Smooth muscle cell (in vitro differentiated cells): ENCODE measurements around the gene HBD. TPM values are rescaled to one million over a fixed set of nuclear protein-coding genes. Genes with fewer than 3 reads are reported as not detected.

ENCODE experiments used
- DNase-seq: peaks from one replicate; lab custom pipeline; 2025; ENCODE audit not compliant: unreplicated experiment; lab: John Stamatoyannopoulos, UW
- H2AFZ ChIP-seq: fragments of 200-600 bp; sonication (generic); 2 replicates; pipeline ENCODE4 v1.6.0; 2016; ENCODE audit warnings: antibody characterized with exemption, low read depth, mild to moderate bottlenecking
- H3F3A ChIP-seq: fragments of 200-600 bp; sonication (generic); 2 replicates; pipeline ENCODE4 v1.6.0; 2017; ENCODE audit warnings: antibody characterized with exemption, low read depth
- H3K27ac ChIP-seq: fragments of 200-600 bp; sonication (generic); 2 replicates; pipeline ENCODE4 v1.5.1; 2016; ENCODE audit warnings: low read depth, mild to moderate bottlenecking
- H3K27me3 ChIP-seq: fragments of 200-600 bp; sonication (generic); 2 replicates; pipeline ENCODE4 v1.6.1; 2016; ENCODE audit warnings: low read depth, mild to moderate bottlenecking
- H3K36me3 ChIP-seq: fragments of 200-600 bp; sonication (generic); 2 replicates; pipeline ENCODE4 v1.5.1; 2016; ENCODE audit warnings: low read depth
- H3K4me1 ChIP-seq: fragments of 200-600 bp; sonication (generic); 2 replicates; pipeline ENCODE4 v1.5.1; 2016; ENCODE audit warnings: low read depth
- H3K4me2 ChIP-seq: fragments of 200-600 bp; sonication (generic); 2 replicates; pipeline ENCODE4 v1.6.0; 2016; ENCODE audit warnings: mild to moderate bottlenecking
- H3K4me3 ChIP-seq: fragments of 200-600 bp; sonication (generic); 2 replicates; pipeline ENCODE4 v1.5.1; 2016; ENCODE audit warnings: mild to moderate bottlenecking
- H3K79me2 ChIP-seq: fragments of 200-600 bp; sonication (generic); 2 replicates; pipeline ENCODE4 v1.6.0; 2016; ENCODE audit warnings: low read depth, mild to moderate bottlenecking
- H3K9ac ChIP-seq: fragments of 200-600 bp; sonication (generic); 2 replicates; pipeline ENCODE4 v1.6.0; 2016; ENCODE audit warnings: low read depth
- H3K9me3 ChIP-seq: fragments of 200-600 bp; sonication (generic); replicated peaks from 2 replicates; pipeline ENCODE4 v1.5.1; 2016; ENCODE audit warnings: low read depth
- H4K20me1 ChIP-seq: fragments of 200-600 bp; sonication (generic); 2 replicates; pipeline ENCODE4 v1.6.0; 2016; ENCODE audit warnings: low read depth
- WGBS: methylation state at CpG from one replicate; pipeline ENCODE4 v1.1.7; 2016; ENCODE audit warnings: low lambda C conversion rate; 5-methylcytosine and 5-hydroxymethylcytosine counted together
- polyA plus RNA-seq: library from polyadenylated mRNA; unstranded; fragments of >200 nt; fragmentation: Nextera tagmentation; extraction: Ambion mirVana; gene quantifications from 2 replicates; pipeline ENCODE4 v1.2.1, GENCODE V29; 2016
- total RNA-seq: library from RNA; depleted of rRNA; stranded (reverse); fragments of >200 nt; gene quantifications from 2 replicates; pipeline ENCODE4 v1.2.3, GENCODE V29; 2014
- TF ChIP-seq, protein P1 (sequence below): fragments of 200-600 bp; sonication (generic); IDR thresholded peaks from 2 replicates; pipeline ENCODE4 v1.5.1; 2017; ENCODE audit warnings: borderline replicate concordance, mild to moderate bottlenecking, antibody characterized with exemption; ENCODE audit not compliant: insufficient read depth, poor library complexity, severe bottlenecking

HBD gene
- total and polyA plus RNA-seq, 2 experiments from 2014 or later, result not detected

DNA sequence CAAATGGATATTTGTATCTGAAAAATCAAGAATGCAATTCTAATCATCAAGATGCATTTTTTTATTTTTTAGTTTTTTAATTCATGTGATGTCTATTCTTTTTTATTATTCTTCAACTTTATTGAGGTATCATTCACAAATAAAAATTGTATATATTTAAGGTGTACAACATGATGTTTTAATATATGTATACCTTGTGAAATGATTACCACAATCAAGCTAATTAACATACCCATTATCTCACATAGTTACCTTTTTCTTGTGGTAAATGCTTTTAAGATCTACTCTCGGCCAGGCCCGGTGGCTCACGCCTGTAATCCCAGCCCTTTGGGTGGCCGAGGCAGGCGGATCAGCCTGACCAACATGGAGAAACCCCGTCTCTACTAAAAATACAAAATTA lies 11.1 kb downstream of the HBD start:
- 86% methylated on average over 6 of the region's 6 CpGs for WGBS
- no peak overlapping the region for H2AFZ ChIP-seq
- TF ChIP-seq, protein P1, sequence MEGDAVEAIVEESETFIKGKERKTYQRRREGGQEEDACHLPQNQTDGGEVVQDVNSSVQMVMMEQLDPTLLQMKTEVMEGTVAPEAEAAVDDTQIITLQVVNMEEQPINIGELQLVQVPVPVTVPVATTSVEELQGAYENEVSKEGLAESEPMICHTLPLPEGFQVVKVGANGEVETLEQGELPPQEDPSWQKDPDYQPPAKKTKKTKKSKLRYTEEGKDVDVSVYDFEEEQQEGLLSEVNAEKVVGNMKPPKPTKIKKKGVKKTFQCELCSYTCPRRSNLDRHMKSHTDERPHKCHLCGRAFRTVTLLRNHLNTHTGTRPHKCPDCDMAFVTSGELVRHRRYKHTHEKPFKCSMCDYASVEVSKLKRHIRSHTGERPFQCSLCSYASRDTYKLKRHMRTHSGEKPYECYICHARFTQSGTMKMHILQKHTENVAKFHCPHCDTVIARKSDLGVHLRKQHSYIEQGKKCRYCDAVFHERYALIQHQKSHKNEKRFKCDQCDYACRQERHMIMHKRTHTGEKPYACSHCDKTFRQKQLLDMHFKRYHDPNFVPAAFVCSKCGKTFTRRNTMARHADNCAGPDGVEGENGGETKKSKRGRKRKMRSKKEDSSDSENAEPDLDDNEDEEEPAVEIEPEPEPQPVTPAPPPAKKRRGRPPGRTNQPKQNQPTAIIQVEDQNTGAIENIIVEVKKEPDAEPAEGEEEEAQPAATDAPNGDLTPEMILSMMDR, result no peak

DNA sequence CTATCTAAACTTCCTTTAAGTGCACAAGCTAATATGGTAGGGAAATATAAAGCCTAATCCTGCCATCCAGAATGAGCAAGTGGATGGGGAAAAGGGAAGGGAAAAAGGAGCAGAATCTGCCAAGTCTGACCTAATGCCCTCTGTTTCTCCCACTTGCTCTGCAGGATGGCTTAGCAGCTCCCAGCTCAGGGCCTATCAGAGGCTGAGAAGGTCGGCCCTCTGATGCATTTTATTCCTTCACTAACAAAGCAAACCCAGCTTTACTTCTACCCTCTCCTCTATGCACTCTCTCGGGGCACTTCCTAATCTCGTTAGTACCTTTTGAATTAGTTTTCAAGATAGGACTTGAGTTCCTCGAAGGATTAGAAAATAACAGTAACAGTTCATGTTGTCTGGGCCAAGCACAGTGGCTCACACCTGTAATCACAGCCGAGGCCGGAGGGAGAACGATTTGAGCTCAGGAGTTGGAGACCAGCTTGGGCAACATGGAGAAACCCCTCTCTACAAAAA lies 23.9 kb downstream of the HBD start:
- no peak overlapping the region for H3K27ac ChIP-seq
- TF ChIP-seq, protein P1, result no peak
- WGBS, result 68% methylated on average over 7 of the region's 7 CpGs
- no peaks in the 10 kb centered on the region for H3K79me2 ChIP-seq
- no peaks in the 10 kb centered on the region for H3K4me1 ChIP-seq
- no peaks in the 10 kb centered on the region for H4K20me1 ChIP-seq
- H2AFZ ChIP-seq, result no peak overlapping the region
- no peaks in the 10 kb centered on the region for H3K27me3 ChIP-seq
- H3K4me3 ChIP-seq, result no peak overlapping the region
- no peak overlapping the region for H3K4me2 ChIP-seq
- H3K36me3 ChIP-seq, result no peaks in the 10 kb centered on the region
- H3K9ac ChIP-seq, result no peak overlapping the region
- no peaks in the 10 kb centered on the region for H3K9me3 ChIP-seq
- DNase-seq, result no peak
- no peaks in the 10 kb centered on the region for H3F3A ChIP-seq

More for the DNA sequence above, 11.1 kb downstream of the HBD start:
- no peaks in the 10 kb centered on the region for H3K79me2 ChIP-seq
- no peak overlapping the region for H3K4me3 ChIP-seq
- DNase-seq, result no peak
- H3F3A ChIP-seq, result no peaks in the 10 kb centered on the region
- H3K27me3 ChIP-seq, result no peaks in the 10 kb centered on the region
- H3K9ac ChIP-seq, result no peak overlapping the region
- H3K9me3 ChIP-seq, result no peaks in the 10 kb centered on the region
- no peak overlapping the region for H3K4me2 ChIP-seq
- H3K27ac ChIP-seq, result no peak overlapping the region
- H3K36me3 ChIP-seq, result no peaks in the 10 kb centered on the region
- H3K4me1 ChIP-seq, result no peaks in the 10 kb centered on the region
- no peaks in the 10 kb centered on the region for H4K20me1 ChIP-seq

DNA sequence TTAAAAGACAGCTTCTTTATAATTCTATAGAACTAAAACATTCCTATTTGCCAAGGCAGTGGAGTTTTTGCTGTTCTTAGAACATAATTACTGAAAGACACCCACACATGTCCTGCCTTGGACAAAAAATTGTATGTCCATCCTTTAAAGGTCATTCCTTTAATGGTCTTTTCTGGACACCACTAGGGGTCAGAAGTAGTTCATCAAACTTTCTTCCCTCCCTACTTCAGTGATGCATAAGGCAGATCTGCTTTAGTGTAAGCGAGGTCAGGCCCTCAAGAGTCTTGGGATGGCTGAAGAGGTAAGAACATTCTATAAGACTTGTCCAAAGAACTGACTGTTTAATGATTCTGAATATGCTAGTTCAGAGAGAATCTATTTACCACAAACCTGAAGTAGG lies 29.5 kb downstream of the HBD start:
- H3K4me1 ChIP-seq, result no peaks in the 10 kb centered on the region
- H3K79me2 ChIP-seq, result no peaks in the 10 kb centered on the region
- no peak overlapping the region for H3K4me2 ChIP-seq
- H3K27me3 ChIP-seq, result no peaks in the 10 kb centered on the region
- no peaks in the 10 kb centered on the region for H3F3A ChIP-seq
- no peaks in the 10 kb centered on the region for H3K36me3 ChIP-seq
- H3K4me3 ChIP-seq, result no peak overlapping the region
- no peaks in the 10 kb centered on the region for H4K20me1 ChIP-seq
- no peak overlapping the region for H3K9ac ChIP-seq
- H3K27ac ChIP-seq, result no peak overlapping the region
- no peaks in the 10 kb centered on the region for H3K9me3 ChIP-seq
- no peak for DNase-seq
- WGBS, result 14% methylated on average over 1 of the region's 1 CpG
- TF ChIP-seq, protein P1, result peak; percentile 51
- no peak overlapping the region for H2AFZ ChIP-seq

DNA sequence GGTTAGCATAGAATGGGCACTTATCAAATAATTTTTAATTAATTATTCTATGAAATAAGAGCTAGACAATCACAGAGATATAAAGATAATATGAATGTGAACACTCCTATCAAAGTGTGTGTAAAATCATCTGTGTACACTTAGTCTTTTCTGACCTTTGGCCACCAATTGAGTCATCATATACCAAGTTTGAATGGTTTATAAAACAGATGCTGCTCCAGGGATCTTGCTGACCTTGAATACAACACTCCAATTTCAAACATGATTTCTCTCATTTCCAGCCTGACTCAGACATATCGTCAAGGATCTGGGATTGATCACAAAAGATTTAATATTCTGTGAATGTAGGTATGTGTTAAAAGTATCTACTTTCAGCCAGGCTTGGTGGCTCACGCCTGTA lies 30.9 kb downstream of the HBD start:
- no peaks in the 10 kb centered on the region for H3K79me2 ChIP-seq
- H3K36me3 ChIP-seq, result no peaks in the 10 kb centered on the region
- no peak overlapping the region for H3K27ac ChIP-seq
- no peak overlapping the region for H3K4me2 ChIP-seq
- no peaks in the 10 kb centered on the region for H3K4me1 ChIP-seq
- no peaks in the 10 kb centered on the region for H3K27me3 ChIP-seq
- no peaks in the 10 kb centered on the region for H3K9me3 ChIP-seq
- 87% methylated on average over 2 of the region's 2 CpGs for WGBS
- no peak for DNase-seq
- no peaks in the 10 kb centered on the region for H3F3A ChIP-seq
- TF ChIP-seq, protein P1, result no peak
- no peaks in the 10 kb centered on the region for H4K20me1 ChIP-seq
- H3K9ac ChIP-seq, result no peak overlapping the region
- no peak overlapping the region for H2AFZ ChIP-seq
- no peak overlapping the region for H3K4me3 ChIP-seq
